ENCODE results near the gene NPRL2.

GRCh38 chr3:50300681-50301254 lies 49.8 kb downstream of the NPRL2 start:
- TF ChIP-seq CTCF (IDR thresholded peaks at IDR 0.05; ENCODE audit: low read depth, low read length): no peak
- no peak for TF ChIP-seq MYC (IDR thresholded peaks at IDR 0.05; ENCODE audit: low read depth, low read length)
- no peak for TF ChIP-seq MAX (IDR thresholded peaks at IDR 0.05; ENCODE audit: low read depth, low read length)
- TF ChIP-seq POLR2A (IDR thresholded peaks at IDR 0.05; ENCODE audit: extremely low read depth, insufficient read length): no peak
